Measurements from ENCODE around the gene RBMS1.

Gene RBMS1, protein sequence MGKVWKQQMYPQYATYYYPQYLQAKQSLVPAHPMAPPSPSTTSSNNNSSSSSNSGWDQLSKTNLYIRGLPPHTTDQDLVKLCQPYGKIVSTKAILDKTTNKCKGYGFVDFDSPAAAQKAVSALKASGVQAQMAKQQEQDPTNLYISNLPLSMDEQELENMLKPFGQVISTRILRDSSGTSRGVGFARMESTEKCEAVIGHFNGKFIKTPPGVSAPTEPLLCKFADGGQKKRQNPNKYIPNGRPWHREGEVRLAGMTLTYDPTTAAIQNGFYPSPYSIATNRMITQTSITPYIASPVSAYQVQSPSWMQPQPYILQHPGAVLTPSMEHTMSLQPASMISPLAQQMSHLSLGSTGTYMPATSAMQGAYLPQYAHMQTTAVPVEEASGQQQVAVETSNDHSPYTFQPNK

DNA sequence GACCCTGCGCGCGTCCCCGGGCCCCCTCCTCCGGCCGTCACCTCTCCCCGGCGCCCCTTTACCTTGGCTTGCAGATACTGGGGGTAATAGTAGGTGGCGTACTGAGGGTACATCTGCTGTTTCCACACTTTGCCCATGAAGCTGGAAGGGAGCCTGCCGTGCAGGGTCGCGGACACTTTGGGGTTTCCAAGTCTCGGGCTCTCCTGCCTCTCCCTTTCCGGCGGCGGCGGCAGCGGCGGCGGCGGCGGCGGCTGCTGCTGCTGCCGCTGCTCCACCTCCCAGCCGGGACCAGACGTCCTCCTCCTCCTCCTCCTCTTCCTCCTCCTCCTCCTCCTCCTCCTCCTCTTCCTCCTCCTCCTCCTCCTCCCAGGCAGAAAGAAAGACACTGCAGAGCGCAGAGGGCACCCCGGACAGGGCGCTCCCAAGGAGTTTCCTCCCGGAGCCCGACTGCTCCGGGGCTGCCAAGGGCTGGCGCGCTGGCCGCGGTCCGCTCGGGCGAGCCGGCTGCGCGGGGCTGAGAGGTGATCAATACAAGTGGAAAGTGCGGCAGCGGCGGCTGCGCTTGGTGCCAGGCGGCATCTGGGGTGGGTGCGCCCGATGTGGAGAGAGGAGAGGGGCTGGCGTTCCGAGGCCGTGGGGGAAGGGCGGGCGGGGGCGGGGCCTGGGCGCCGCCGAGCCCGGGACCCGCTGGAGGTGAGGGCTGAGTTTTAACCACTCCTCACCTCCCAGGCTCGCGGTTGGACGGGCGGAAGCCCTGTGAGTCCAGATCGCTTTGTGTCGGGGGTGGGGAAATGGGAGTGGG, at the start of gene RBMS1:
Gene RBMS1, minus strand, starts transcription at position 581 of the 802 bp plus-strand sequence. Its CDS starts 444 bp downstream, at position 137.
- peak; percentile 47 to 65 for DNase-seq

DNA sequence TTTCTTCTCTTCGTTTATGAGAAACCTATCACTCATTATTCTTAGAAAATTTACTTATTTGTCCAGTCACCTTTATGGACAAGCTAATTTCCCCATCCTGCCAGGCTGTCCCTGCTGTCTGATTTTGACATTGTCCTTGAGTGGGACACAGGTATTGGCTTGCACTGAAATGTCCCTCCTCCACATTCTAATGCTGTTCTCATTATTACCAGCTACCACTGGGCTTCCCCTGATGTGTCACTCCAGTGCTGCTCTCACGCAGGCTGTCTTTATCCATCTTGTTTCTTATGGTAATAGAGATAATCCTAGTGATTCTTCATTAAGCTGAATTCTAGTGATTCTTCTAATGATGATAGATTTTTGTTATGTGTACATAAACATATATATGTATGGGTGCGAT, 48.1 kb upstream of the RBMS1 start:
- DNase-seq = no peak

DNA sequence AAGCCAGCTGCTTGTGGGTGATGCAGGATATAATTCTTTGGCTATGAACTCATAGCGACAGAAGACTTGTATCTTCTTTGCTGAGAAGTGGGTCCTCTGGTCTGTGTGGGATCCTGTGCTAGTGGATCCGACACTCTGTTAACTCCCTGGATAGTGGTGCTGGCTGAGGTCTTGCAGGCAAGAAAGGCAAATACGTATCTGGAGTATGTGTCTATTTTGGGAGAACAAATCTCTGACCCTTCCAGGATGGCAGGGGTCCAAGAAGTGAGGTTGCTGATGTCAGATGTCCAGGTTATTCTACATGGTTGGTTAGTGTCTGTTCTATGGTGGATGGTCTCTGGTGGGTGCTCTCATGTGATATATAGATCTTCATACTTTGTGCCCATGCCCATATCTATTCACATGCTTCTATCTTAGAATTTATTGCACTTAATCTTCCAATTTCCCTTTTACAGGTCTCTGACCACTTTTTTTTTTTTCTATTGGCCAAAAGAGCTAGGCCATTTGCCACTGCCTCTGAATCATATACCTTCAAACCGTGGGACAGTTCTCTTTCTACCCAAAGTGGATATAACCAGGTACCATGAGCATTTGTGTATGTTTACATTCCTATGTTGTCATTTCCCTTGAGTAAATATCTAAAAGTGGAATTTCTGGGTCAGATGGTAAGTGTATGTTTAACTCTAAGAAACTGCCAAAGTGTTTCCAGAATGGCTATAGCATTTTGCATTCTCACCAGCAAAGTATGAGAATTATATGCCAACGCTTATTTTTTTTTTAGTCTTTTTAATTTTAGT, 45.1 kb upstream of the RBMS1 start:
- DNase-seq = no peak

DNA sequence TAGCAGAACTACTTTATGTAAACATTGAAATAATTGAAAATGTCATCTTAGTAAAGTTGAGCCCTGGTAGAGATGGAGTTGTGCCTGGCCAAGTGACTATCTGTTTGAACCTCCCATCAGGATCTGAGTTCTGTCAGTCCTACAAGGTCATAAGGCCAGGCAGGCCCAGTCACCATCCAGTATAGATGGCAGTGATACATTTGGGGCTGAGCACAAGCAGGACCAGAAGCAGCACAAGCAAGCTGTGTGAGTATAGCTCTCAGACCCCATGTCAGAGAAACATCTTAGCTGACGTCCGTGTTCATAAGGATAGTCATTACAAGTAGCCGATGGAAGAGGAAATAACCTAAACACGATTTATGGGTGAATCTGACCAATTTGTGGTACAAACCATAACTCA, 44.5 kb upstream of the RBMS1 start:
- no peak for DNase-seq

DNA sequence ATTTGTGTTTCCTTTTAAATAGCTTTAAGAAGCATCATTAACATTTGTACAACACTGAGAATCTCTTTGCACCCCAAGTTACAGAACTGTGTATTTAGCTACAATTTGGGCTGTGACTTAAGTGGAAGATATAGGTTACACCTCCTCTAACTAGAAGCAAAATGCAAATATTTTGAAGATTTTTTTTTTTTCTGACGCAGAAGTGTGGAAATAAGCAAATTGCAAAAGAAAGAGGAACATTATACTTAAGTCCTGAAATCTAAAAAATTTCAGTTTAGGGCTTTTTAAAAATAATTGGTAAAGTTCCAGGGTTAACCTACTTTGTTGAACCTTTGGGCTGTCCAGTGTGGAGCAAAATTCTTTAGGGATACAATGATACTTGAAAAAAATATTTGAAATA, 41.4 kb upstream of the RBMS1 start:
- DNase-seq = no peak

DNA sequence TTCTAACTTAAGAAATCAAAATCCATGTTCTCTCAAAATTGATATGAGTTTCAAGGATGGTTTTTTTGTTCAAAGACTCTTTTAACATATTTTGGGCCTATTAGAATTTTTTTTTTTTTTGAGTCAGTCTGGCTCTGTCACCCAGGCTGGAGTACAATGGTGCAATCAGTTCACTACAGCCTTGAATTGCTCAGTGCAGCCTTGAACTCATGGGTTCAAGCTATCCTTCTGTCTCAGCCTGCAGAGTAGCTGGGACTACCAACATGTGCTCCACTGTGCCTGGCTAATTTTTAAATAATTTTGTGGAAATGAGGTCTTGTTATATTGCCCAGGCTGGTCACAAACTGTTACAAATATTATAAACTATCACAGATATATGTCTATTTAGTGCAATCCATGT, 40.6 kb upstream of the RBMS1 start:
- no peak for DNase-seq

DNA sequence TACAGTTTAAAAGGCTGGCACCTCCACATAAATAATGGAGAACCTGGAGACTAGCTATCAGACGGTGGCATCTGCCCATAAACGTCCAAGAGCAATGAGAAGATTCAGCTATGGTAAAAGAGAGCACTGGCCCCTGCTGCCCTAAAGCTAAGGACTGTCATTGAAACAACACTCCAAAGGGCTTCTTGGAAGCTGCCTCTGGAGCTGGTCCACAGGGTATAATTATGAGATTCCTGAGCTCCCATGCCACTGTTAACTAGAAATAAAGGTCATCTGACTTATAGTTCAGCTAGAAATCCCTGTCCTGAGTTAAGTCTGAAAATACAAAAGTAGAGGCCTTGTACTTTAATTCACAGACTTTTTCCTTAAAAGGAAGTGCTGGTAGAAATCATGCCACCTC, 39.9 kb upstream of the RBMS1 start:
- DNase-seq = no peak

DNA sequence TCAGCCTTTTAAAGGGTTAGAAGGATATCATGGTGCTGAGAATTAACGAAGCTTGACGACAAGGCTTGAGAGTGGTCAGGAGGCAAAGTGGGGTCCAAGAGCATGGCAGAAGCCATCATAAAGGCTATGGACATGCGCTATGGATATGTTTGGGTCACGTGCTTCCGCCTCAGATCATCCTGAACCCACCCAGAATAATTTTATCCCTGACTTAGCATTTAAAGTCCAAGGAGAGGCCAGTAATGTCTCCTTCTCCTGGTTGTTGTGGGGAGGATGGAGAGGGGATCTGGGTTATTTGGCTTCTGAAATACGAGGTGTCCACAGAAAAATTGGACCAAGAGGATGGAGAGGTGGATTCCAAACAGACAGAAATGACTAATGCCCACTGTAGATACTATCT, 38.8 kb upstream of the RBMS1 start:
- no peak for DNase-seq

DNA sequence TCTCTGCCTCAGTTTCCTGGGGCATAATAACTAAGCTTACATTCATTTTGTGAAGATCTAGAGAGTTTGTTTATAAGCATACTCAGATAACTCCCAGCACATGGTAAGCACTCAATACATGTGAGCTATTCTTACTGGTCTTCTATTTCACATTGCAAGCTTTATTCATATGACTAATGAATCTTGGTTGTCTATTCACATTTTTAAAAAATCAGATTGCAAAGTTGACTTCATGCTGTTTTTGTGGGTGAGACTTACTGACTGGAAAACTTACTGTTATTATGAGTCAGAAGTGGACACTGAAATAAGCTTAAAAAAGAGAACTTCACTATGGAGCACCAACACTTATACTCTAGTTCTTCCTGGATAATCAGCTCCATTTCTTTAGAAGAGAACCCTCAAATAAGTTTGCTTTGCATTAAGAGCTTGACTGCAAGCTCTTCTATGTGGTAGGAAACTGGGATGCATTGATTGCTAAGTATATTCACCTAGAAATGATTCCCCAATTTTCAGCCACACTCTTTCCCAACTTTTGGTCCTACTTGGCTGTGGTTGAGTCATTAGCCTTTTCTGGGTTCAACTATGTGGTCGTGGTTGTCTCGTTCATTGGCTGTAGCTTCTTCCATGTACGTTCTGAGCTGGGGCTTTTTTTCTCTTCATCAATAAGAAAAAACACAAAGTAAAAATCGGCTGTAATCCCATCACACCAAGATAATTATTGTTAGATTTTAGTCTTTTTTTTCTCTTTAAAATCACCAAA, 29.5 kb upstream of the RBMS1 start:
- no peak for DNase-seq

DNA sequence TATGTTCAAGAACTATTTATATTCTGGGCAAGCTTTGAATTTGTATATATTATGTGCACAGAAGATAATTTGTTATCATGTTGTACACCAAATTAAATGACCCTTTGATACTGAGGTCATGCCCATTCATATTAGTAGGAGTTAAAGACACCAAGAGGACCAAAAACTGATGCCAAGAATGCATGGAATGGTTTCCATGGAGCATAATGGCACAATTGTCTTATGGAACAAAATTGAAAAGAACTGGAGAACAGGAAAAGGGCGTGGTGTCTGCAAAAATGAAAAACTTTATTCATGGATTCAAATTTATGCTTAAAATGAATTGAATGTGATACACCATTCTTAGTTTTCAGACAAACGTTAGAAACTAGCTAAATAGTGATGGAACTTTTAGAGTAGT, 24.1 kb upstream of the RBMS1 start:
- DNase-seq = no peak

DNA sequence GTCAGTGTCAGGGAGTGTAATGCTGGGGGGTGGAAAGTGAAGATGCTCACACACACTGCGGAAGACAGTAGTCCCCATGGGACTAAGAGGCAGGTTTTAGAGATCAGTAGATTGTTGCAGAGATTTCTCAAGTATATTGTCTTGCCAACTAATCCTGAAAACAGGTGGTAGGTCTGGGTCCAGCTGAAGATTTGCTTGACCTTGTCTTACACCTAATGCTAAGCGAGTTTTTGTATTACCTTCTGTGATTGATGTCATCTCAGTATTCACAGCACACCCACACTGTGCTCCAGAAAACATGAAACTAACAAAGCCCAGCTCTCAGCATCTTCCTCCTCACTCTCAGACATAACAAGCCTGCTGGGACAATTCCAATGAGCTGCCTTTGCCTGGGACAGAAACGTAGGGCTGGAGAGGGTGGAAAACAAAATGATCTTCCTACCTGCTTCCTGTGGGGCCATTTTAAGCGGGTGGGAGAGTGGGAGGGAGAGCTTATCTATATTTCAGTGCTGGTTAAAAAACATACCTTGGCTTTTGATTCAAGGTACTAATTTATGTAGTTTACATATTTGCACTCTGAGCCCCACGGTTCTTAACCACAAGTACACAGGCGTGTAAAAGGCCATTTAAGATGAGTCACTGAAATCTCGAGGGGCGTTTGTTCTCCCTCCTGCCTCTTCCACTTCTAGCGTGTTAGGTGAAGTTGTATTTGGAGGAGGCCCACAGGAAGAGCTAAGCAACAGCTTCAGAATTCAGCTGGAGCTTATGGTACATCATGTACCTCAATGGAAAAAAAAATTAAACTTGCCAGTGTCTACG, 23.1 kb upstream of the RBMS1 start:
- DNase-seq = peak in 1 of 2 donors; percentile 27

DNA sequence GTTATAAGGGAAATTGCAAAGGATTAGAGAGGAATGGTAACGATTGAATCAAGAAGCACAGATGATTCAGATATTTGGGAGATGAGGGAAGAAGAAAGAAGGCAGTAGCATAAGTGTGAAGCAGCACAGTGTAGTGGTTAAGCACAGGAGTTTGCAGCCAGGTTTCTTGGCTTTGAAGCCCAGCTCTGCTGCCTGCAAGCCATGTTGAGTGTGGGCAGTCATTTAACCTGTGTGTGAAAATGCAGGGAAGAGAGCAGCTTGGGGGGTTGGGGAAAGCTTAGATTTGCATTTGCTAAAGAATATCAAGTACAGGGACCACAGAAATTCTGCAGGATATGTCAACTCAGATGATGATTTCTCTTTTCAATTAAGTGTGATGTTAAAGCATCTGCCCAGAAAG, 21.5 kb upstream of the RBMS1 start:
- no peak for DNase-seq

DNA sequence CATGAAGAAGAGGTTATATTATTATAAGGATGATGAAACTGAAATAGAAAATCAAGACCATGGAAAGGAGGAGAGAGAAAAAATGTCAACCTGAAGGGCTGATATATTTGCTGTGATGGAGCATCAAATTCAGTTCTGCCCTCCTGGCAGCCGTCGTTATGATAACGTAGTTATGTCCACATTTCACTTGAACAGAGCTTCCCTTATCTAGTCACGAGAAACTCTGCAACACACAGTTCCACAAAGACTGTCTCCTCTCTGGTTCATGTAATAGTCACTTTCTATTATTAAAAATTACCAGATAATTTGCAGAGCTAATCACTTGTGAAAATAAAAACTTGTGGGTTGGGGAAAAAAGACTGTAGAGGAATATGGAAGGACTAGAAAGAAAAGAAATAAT, 19.5 kb upstream of the RBMS1 start:
- DNase-seq = no peak

DNA sequence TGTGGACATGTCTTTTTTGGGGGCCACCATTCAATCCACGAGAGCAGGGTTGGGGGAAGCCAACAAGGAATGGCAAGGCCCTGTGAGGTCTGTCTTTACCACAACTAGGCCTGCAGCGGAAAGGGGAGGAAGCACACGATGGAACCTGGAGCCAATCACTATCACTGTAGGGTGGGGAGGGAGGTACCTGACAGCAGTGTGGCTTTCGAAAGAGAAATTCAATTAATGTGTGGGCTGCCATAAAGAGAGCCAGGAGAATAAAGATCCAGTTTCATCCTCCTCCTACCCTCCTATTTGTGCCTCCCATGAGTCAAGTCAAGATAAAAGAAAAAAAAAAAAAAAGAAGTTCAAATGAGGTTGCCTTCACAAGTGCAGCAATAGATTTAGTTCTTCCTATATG, 18.9 kb upstream of the RBMS1 start:
- DNase-seq = no peak

DNA sequence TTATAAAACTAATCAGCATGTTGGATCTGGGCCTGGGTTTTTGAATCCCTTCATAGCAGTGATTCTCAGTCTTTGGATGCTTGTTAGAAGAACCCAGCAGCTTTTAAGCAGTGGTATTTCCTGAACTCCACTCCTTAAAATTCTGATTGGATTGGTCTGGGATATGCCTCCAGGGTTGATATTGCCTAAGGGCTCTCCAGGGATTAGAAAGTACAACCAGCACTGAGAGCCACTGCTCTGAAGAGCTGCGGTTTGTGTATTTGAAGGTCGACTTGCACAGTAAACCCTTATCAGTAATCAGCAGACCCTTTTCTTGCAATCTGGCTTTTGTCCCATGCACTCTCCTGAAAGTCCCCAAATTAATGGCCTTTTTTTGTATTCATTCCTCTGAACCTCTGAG, 17.0 kb upstream of the RBMS1 start:
- DNase-seq = no peak

DNA sequence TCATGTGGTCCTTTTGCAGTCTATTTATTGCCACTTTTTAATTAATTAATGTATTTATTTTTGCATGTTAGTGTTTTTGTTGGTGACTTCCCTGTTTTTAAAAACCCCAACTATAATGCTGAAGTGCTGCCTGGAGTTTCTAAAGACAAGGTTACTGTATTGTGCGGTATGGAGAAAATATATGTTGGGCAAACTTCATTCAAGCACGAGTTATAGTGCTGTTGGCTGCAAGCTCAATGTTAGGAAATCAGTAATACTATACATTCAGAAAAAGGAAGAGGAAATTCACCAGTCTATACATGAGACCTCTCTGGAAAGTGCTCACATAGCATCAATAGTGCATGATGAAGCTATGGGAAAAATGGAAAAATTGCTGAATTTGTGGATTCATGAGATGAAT, 15.4 kb upstream of the RBMS1 start:
- DNase-seq = no peak

DNA sequence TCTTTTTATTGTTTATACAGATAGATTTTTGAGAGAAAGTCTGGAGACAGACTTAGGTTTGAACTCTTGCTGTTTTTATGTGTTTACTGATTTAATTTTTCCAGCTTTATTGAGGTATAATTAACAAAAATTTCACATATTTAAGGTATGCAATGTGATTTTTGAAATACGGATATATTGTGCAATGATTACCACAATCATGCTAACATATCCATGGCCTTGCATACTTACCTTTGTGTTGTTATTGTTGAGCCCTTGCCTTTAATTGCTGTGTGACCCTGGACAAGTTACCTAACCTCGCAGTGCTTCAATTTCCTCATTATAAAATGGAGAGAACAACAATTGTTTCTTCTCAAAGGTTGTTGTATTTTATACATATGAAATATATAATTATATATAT, 13.9 kb upstream of the RBMS1 start:
- DNase-seq = no peak

DNA sequence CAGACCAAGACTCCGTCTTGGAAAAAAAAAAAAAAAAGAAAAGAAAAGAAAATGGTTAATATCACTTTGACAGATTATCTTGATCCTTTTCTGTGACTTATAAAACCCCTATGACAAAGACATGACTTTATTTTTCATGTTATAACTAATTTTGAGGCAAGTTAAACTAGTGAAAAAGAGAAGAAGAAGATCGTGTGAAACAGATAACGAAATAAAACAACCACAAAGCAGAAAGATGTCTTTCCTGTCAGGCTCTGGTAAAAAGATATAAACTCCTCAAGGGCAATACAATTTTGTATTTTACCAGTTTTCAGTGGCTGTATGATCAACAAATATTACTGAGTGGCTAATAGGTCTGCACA, 13.4 kb upstream of the RBMS1 start:
- DNase-seq = no peak

DNA sequence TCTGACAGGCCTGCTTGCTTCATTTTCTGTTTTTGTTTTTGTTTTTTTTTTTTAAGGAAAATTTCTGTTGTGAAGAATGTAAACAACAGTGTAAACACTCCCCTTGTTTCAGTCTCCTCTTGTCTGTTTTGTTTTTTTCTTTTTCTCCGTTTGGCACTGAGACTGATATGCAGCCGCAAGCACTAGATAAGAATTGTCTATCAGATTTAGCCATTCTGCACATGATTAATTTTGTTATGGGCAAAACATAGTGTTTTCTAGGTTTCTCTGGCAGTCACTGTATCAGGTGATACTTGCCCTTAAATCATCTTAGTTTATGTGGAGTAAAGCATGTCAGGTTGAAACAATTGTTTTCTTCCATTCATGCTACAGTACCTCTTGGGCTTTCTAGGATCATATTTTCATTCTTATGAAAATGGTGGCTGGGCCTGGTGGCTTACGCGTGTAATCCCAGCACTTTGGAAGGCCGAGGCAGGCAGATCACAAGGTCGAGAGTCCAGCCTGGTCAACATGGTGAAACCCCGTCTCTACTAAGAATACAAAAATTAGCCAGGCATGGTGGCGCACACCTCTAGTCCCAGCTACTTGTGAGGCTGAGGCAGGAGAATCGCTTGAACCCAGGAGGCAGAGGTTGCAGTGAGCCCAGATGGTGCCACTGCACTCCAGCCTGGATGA, 12.9 kb upstream of the RBMS1 start:
- no peak for DNase-seq

DNA sequence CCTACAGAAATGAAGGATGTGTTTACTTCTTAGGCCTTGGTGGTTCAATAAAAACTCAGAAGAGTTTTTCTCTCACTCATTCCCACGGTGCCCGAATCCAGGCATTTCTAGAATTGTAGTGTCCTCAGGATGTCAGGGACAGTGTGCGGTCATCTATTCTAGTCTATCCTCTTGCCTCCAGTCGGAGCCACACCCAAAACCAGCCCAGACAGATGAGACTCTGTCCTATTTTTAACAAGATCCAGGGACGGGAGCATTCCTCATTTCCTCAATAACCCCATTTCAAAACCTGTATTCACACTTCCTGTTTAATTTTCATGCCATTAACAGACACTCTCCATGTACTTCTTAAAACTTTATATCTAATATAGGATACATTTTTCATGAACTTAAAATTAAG, 11.6 kb upstream of the RBMS1 start:
- DNase-seq = no peak

DNA sequence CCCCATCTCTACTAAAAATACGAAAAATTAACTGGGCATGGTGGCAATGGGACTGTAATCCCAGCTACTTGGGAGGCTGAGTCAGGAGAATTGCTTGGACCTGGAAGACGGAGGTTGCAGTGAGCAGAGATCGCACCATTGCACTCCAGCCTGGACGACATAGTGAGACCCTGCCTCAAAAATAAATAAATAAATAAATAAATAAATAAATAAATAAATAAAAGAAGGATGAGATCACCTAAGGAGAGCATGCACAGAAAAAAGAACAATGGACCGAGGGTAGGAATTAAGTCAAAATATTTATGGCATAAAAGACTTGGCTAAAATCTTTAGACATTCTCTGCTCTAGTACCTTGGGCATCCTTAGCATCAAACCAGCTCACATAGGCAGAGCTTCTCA, 8.9 kb upstream of the RBMS1 start:
- no peak for DNase-seq

Data from stimulated activated CD4-positive, alpha-beta T cell treated with anti-CD3 and anti-CD28 coated beads, Interleukin-2, amount 100 ng/mL, for 24 hours (primary cell).